Subcutaneous adipose tissue (tissue), 4 donors: ENCODE data around the gene RTKN. TPM values are rescaled to one million over a fixed set of nuclear protein-coding genes. Genes with fewer than 3 reads are reported as not detected.

Source experiments
- total RNA-seq, 4 donors: library from RNA; depleted of rRNA; stranded (reverse); fragments of >200 nt; gene quantifications; one replicate each; pipeline ENCODE4 v1.1.0, GENCODE V29; 2016
- TF ChIP-seq, protein P1 (sequence below): fragments of 450-650 bp; IDR thresholded peaks from one replicate; pipeline ENCODE4 v1.5.1; 2016; ENCODE audit warnings: low read depth, mild to moderate bottlenecking, control low read depth, antibody characterized with exemption, moderate library complexity

RTKN gene
- total RNA-seq, 4 donors from 2014 or later = 1.8 to 11.2 (median 8.2) TPM

DNA sequence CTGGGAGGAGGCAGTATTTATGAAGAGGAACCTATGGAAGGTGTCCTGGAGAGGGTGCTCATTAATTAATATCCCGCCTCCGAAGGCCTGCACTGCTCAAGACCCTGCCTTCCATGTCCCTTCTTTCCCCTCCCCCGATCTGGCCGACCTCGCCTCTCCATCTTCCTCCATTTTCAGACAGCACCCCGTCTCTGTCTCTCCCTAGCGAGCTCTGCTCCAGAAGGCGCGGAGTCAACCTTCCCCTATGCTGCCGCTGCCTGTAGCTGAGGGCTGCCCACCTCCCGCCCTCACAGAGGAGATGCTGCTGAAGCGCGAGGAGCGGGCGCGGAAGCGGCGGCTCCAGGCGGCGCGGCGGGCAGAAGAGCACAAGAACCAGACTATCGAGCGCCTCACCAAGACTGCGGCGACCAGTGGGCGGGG, 15.4 kb upstream of the RTKN start:
- TF ChIP-seq, protein P1, sequence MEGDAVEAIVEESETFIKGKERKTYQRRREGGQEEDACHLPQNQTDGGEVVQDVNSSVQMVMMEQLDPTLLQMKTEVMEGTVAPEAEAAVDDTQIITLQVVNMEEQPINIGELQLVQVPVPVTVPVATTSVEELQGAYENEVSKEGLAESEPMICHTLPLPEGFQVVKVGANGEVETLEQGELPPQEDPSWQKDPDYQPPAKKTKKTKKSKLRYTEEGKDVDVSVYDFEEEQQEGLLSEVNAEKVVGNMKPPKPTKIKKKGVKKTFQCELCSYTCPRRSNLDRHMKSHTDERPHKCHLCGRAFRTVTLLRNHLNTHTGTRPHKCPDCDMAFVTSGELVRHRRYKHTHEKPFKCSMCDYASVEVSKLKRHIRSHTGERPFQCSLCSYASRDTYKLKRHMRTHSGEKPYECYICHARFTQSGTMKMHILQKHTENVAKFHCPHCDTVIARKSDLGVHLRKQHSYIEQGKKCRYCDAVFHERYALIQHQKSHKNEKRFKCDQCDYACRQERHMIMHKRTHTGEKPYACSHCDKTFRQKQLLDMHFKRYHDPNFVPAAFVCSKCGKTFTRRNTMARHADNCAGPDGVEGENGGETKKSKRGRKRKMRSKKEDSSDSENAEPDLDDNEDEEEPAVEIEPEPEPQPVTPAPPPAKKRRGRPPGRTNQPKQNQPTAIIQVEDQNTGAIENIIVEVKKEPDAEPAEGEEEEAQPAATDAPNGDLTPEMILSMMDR = no peak

DNA sequence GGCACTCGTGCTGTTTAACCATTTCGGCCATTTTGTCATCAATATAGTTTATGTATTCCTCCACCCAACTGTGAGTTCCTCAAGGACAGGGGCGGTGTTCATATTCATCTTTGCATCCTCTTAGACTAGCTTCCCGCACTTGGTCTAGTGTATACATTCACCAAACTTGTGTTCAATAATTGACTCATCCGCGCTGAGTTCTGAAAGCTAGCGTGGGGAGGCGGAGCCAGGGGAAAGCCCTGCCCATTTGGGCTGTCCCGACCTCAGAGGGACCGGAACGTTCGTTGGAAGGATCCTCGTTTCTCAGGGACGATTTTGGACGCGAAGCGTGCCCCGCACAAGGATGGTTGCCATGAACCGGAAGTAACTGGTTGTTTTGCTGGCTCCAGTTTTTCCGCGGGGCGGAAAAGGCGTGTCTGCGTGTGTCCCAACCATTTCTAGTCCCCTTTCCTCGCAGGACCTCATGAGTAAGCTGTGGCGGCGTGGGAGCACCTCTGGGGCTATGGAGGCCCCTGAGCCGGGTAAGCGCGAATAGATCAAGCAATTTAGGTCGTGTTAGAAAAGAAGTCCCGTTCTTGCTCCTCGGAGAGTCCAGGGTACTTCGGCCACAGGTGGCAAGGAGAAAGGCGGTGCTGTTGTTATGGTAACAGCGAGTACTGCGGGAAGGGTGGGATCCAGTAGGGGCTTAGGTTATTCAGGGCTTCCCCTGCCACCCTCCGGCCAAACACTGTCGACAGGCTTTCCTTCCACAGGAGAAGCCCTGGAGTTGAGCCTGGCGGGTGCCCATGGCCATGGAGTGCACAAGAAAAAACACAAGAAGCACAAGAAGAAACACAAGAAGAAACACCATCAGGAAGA, 13.1 kb upstream of the RTKN start, which contains the start of gene INO80B:
Gene INO80B (plus strand): TSS at position 434 of the 858 bp plus-strand sequence. CDS start 30 bp downstream, at position 464.
- TF ChIP-seq, protein P1 = no peak

DNA sequence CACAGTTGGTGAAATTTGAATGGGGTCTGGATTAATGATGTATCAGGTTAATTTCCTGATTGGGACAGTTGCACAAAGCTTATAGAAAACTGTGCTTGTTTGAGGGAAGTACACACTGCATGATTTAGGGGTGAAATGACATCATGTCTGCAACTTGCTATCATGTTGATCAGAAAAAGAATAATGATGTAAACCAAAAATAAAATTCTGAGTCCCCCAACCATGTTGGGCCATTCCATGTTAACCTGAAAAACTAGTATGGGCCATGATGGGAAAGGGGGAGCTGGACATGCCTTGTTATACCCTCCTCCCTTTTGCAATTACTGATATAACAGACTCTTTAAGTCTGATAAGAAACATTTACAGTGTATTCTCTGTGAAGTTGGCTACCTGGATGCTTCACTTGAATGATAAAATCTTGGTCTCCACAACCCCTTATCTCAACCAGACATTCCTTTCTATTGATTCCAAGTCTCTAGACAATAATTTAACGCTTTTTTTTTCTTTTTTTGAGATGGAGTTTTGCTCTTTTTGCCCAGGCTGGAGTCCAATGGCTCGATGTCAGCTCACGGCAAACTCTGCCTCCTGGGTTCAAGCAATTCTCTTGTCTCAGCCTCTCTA, 8.9 kb upstream of the RTKN start:
- TF ChIP-seq, protein P1 = no peak

DNA sequence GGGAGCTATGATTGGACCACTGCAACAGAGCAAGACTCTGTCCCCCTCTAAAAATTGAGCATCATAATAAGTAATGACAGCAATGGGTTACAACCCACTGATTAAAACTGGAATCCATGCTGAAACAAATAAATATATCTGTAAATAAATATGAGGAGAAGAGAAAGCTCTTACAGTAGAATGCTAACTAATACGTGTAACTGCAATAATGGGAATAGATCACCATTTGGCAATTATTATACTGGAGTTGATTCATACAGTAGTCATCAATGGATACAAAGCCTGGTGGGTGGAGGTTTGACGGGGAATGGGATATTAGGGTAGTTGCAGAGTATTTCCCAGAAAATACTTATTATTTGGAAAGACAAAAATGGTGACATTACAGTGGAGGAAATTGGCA, 7.0 kb upstream of the RTKN start:
- TF ChIP-seq, protein P1 = no peak

DNA sequence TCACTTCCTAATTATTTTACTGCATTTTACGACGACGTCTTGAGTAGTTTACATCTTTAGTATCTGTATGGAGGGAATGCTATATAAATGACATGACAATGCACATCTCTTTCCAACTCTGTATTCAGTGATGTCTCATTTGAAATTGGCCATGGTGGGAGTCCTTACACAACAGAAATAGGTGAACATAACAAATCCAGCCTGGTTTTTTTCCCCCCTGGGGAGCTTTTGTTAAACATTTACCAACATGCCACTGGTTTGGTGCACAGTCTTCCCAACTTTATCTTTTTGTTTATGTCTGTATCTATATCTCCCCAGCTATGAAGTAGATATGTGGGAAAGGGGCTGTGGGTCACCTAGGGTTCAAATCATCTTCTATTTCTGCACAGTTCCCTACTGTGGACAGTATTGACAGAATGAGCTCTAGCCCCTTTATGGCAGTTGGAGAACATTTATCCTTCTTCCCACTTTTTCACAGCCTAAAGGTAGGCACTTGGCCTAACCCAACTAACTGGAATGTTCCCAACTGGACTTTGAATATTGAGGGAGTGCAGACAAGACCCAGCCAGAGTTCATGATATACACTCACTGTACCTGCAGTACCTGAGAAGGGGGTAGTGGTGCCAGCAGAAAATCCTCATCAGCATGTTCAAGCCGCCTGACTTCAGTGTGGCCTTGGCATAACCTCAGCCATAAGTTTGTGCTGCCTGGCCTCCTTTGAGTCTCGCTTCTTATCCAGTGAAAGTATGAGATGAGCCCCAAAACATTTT, 5.7 kb upstream of the RTKN start:
- TF ChIP-seq, protein P1 = no peak

DNA sequence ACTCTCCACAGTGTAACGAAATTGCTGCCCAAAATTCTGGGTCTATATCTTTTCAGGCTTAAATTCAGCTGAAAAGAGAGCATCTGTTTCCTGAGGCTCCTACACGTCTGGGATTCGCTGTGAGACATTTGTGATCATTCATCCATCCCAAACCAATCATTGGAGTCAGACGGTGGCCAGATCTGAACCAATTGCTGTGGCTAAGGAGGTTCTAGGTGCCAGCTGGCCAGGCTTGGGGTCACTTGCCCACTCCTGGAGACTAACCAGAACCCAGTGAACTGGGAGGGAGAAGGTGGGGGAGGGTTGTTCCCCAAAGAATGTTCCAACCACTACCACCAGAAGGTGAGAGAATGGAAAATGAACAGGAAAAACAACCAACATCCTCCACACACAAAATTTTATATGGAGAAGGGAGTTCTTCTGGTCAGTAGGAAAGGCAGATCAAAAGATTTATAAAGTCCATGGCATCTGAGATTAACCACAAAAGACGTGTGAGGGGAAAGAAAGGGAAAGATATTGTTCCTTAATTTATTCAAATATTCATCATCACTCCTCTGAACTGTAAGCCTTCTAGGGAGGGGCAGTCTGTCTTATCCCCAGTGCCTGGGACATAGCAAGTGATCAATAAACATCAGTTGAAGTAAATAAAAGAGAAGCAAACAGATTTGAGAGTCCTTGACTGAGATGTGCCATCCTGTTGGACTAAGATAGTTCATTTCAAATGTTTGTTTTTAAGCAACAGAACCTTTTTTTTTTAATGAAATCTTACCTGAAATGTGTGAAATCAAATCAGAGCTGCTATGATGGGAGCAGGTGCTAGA, 3.0 kb upstream of the RTKN start:
- TF ChIP-seq, protein P1 = no peak
